SHP77 treated with DMSO at 0.1 percent for 48 hours (cell line): ENCODE results near the gene SDK1.

Experiments used
- DNase-seq: peaks from one replicate; lab custom pipeline; 2025; lab: John Stamatoyannopoulos, UW

SDK1 gene

GRCh38 chr7:4179688-4180380, 878.8 kb downstream of the SDK1 start:
- no peak for DNase-seq

- DNase-seq: no peak
Observed at GRCh38 chr7:4181446-4181845, 880.4 kb downstream of the SDK1 start.

GRCh38 chr7:4182605-4183300, 881.7 kb downstream of the SDK1 start:
- no peak for DNase-seq

- no peak for DNase-seq
Observed at GRCh38 chr7:4184653-4185052, 883.6 kb downstream of the SDK1 start.

GRCh38 chr7:4185136-4185535, 884.1 kb downstream of the SDK1 start:
- no peak for DNase-seq

- no peak for DNase-seq
Observed at GRCh38 chr7:4185721-4186512, 884.9 kb downstream of the SDK1 start.

GRCh38 chr7:4186513-4186780, 885.4 kb downstream of the SDK1 start:
- DNase-seq: no peak

- DNase-seq: no peak
Observed at GRCh38 chr7:4188651-4189050, 887.6 kb downstream of the SDK1 start.

GRCh38 chr7:4189131-4189570, 888.1 kb downstream of the SDK1 start:
- DNase-seq: peak; percentile 24

- no peak for DNase-seq
Observed at GRCh38 chr7:4190010-4190981, 889.2 kb downstream of the SDK1 start.

GRCh38 chr7:4191046-4191445, 890.0 kb downstream of the SDK1 start:
- DNase-seq: no peak

- no peak for DNase-seq
Observed at GRCh38 chr7:4191525-4191924, 890.5 kb downstream of the SDK1 start.

- DNase-seq: no peak
Observed at GRCh38 chr7:4195660-4196059, 894.6 kb downstream of the SDK1 start.

GRCh38 chr7:4196121-4196819, 895.2 kb downstream of the SDK1 start:
- no peak for DNase-seq

- no peak for DNase-seq
Observed at GRCh38 chr7:4198301-4198700, 897.2 kb downstream of the SDK1 start.

GRCh38 chr7:4200546-4201094, 899.6 kb downstream of the SDK1 start:
- DNase-seq: no peak

- no peak for DNase-seq
Observed at GRCh38 chr7:4201566-4201965, 900.5 kb downstream of the SDK1 start.

GRCh38 chr7:4202154-4202736, 901.2 kb downstream of the SDK1 start:
- no peak for DNase-seq

- DNase-seq: no peak
Observed at GRCh38 chr7:4202954-4203353, 901.9 kb downstream of the SDK1 start.

- no peak for DNase-seq
Observed at GRCh38 chr7:4203626-4204512, 902.8 kb downstream of the SDK1 start.
